T1000 (cell line): ENCODE measurements around the gene TOPAZ1.

Experiments
- DNase-seq: peaks from one replicate; lab custom pipeline; 2025; ENCODE audit warnings: mixed read lengths; lab: John Stamatoyannopoulos, UW

Gene TOPAZ1

GRCh38 chr3:44241706-44242105, at the start of gene TOPAZ1:
Gene TOPAZ1 (plus strand): TSS chr3:44241886. CDS start chr3:44242054, 168 bp downstream.
- DNase-seq: no peak

- DNase-seq: peak; percentile 38
These were observed 43.1 kb upstream of the TOPAZ1 start for GRCh38 chr3:44198284-44199269.

- DNase-seq: no peak
These were observed 35.4 kb upstream of the TOPAZ1 start for GRCh38 chr3:44206261-44206660.

- DNase-seq: no peak
These were observed 34.6 kb upstream of the TOPAZ1 start for GRCh38 chr3:44206862-44207652.

- no peak for DNase-seq
These were observed 33.6 kb upstream of the TOPAZ1 start for GRCh38 chr3:44208086-44208485.

GRCh38 chr3:44208568-44208967, 33.1 kb upstream of the TOPAZ1 start:
- DNase-seq: no peak

DNA sequence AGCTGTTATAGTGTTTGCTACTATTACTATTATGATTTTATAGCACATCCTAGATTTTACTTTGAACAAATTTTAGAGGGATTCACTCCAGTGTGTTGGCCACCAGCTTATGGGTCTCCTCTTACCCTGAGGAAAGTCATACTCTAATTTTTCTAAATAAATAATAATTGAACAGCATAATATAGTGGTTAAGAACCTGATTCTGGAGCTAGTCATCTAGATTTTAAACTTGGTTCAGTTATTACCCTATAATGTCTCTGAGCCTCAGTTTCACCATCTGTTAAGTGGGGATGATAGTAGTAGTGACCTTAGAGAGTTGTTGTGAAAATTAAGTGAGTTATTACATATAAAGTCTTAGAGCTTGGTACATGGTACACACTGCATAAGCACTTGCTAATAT, 30.7 kb upstream of the TOPAZ1 start:
- DNase-seq: no peak

DNA sequence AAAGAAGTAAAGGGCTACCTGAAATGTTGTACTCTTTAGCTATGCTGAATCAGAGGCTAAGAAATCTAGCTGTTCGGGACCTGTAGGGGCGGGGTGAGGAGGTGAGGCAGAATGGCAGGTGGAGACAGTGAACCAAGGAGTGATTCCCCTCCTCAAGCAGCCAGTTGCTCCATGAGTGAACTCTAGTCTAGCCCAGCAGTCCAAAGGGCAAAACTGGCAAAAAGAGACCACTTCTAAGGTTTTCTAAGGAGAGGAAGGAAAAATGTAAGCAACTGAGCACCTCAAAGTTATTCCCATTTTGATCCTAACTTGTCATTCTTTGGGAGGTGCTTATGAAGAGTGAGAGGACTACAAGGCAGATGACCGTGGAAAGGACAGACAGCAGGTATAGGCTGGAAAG, 19.3 kb upstream of the TOPAZ1 start:
- no peak for DNase-seq

DNA sequence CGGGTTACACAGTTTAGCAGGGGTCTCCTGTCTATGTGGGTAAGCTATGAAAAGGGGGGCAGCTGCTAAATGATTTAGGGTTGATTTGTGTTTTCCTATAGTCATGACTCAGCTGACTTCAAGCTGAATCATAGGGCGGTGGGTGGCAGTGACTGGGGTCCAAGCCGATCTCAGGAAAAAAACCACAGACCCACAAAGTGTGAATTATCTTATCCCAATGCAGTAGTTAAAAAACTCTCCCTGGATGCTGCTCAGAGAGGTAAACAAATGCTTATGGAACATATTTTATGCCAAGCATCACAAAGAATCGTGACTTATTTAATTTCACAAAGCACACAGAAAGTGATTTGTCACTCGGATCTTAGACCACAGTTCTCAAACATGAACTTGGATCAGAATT, 18.4 kb upstream of the TOPAZ1 start:
- DNase-seq: no peak

- no peak for DNase-seq
These were observed 17.6 kb upstream of the TOPAZ1 start for GRCh38 chr3:44224131-44224530.

DNA sequence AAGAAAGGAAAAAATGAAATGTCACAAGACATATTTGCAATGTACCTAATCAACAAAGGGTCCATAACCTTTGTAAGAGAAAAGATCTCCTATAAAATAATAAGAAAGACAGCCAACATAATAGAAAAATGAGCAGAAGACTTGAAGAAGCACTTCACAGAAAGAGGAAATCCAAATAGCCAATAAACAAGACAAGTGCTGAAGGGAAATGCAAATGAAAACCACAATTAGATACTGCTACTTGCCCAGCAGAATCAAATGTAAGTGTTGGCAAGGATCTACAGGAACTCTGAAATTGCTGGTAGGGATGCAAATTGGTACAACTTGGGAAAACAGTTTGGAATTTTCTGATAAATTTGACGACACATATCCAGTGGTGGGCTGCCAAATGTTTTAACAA, 15.1 kb upstream of the TOPAZ1 start:
- no peak for DNase-seq

- no peak for DNase-seq
These were observed 14.1 kb upstream of the TOPAZ1 start for GRCh38 chr3:44227632-44228031.

DNA sequence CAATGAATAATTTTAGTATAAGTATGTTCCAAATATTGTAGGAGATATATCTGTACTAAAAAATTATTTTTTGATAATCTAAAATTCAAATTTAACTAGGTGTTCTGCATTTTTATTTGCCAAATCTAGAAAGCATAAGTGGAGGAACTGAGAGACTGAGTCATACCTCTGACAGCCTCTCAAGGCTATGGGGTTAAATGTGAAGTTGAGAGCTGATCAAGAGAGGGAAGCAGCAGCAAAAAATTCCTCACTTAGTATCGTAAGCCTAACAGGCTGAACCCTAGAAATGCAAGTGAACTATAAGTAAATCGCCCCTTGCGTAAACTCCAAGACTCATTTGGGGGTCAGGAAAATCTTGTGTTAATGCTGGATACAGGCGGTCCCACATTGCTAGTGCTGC, 12.8 kb upstream of the TOPAZ1 start:
- no peak for DNase-seq

GRCh38 chr3:44232407-44232806, 9.3 kb upstream of the TOPAZ1 start:
- DNase-seq: no peak

DNA sequence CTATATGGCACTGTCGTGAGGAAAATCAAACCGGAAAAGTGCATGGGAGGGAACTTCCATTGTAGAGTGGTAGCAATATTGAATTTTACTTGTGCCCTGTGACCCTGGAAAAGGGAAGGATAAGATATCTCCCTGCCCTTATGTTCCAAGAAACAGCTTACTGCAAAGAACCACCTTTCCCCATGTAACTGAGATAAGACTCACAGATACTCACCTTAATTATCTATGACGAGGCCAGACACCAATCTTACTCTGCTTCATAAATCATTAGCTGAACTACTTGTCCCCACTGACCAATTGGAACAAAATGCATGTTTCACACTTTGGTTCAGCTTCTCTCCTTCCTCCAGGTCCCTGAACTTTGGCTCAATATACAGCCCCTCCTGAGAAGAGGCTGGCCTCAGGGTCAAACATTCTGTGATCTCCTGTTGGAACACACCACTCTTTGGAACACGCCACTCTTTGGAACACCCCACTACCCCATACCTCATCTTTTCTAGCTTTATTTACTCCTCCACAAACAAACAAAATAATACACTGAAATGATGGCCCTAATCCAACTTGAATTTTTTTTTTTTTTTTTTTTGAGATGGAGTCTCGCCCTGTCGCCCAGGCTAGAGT, 6.9 kb upstream of the TOPAZ1 start:
- no peak for DNase-seq

- peak; percentile 38 for DNase-seq
These were observed 5.8 kb upstream of the TOPAZ1 start for GRCh38 chr3:44235604-44236484.

GRCh38 chr3:44236485-44236908, 5.2 kb upstream of the TOPAZ1 start:
- no peak for DNase-seq

GRCh38 chr3:44237161-44237560, 4.5 kb upstream of the TOPAZ1 start:
- no peak for DNase-seq

DNA sequence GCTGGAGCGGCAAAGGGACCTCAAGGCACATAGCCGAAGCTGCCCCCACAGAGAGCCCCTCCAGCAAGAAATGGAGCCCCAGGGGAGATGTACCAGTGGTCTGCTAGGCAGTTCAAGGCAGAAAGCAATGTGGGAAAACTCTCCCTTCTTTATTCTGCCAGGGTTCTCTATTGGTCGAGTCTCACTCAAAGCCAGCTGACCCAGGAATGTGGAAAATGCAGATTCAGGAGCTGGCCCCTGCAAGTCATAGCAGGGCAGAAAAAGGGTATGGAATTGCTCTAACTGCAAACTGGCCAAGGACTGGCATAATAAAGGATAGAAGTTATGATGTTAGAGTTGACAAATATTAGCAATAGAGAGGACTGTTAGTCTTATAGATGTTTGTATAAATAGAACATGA, 4.0 kb upstream of the TOPAZ1 start:
- no peak for DNase-seq

GRCh38 chr3:44238889-44239288, 2.8 kb upstream of the TOPAZ1 start:
- no peak for DNase-seq

GRCh38 chr3:44240061-44240460, 1.6 kb upstream of the TOPAZ1 start:
- no peak for DNase-seq
